Activated gamma-delta T cell treated with anti-CD3 and anti-CD28 coated beads, Interleukin-2, amount 50 U/mL, for 16 hours (primary cell): Measurements from ENCODE around the gene TSPEAR.
"Not testable (repeated sequence)": the region's sequence is repeated elsewhere in the genome, so short reads cannot be mapped to it uniquely, and the experiment has no call there.

Experiments used
- DNase-seq: peaks from one replicate; pipeline ENCODE4 v3.0.0-alpha.2; 2020; ENCODE audit warnings: low read depth

TSPEAR gene

GRCh38 chr21:44702111-44702972 is 9.0 kb downstream of the TSPEAR start:
- no peak for DNase-seq

- no peak for DNase-seq
Measured at GRCh38 chr21:44701541-44701940, 9.8 kb downstream of the TSPEAR start.

GRCh38 chr21:44701023-44701400 is 10.4 kb downstream of the TSPEAR start:
- no peak for DNase-seq

- DNase-seq, result no peak
Measured at GRCh38 chr21:44700101-44701022, 11.0 kb downstream of the TSPEAR start.

- no peak for DNase-seq
Measured at GRCh38 chr21:44699502-44700001, 11.8 kb downstream of the TSPEAR start.

GRCh38 chr21:44697811-44698734 is 13.3 kb downstream of the TSPEAR start:
- no peak for DNase-seq

GRCh38 chr21:44697172-44697810 is 14.1 kb downstream of the TSPEAR start, which contains the start of gene KRTAP10-12:
TSS of gene KRTAP10-12 (plus strand) at chr21:44697172. CDS start at chr21:44697202, 30 bp downstream.
- DNase-seq, result not testable (repeated sequence)

GRCh38 chr21:44696572-44696971 is 14.8 kb downstream of the TSPEAR start:
- DNase-seq, result no peak

- DNase-seq, result no peak
Measured at GRCh38 chr21:44695641-44696040, 15.7 kb downstream of the TSPEAR start.

- DNase-seq, result no peak
Measured at GRCh38 chr21:44695184-44695583, 16.2 kb downstream of the TSPEAR start.

- DNase-seq, result no peak
Measured at GRCh38 chr21:44694776-44695175, 16.6 kb downstream of the TSPEAR start.

GRCh38 chr21:44692798-44693512 is 18.4 kb downstream of the TSPEAR start:
- no peak for DNase-seq

- no peak for DNase-seq
Measured at GRCh38 chr21:44691686-44692085, 19.7 kb downstream of the TSPEAR start.

- DNase-seq, result not testable (repeated sequence)
Measured at GRCh38 chr21:44689740-44690139, 21.6 kb downstream of the TSPEAR start.

- DNase-seq, result no peak
Measured at GRCh38 chr21:44687671-44688070, 23.7 kb downstream of the TSPEAR start.

- no peak for DNase-seq
Measured at GRCh38 chr21:44686843-44687561, 24.4 kb downstream of the TSPEAR start.

- no peak for DNase-seq
Measured at GRCh38 chr21:44686000-44686781, 25.2 kb downstream of the TSPEAR start.

GRCh38 chr21:44685050-44685449 is 26.3 kb downstream of the TSPEAR start:
- DNase-seq, result not testable (repeated sequence)

- DNase-seq, result no peak
Measured at GRCh38 chr21:44684483-44684882, 26.9 kb downstream of the TSPEAR start.
